Keratinocyte (primary cell): ENCODE measurements around the gene OR5H15.
"Not testable (repeated sequence)": the region's sequence is repeated elsewhere in the genome, so short reads cannot be mapped to it uniquely, and the experiment has no call there.

Experiments used
- CTCF ChIP-seq, 3 experiments: IDR thresholded peaks in 1 of 3; conservative IDR thresholded peaks in 1 of 3; optimal IDR thresholded peaks in 1 of 3; 2 replicates in 2 of 3; 3 replicates in 1 of 3; pipeline versions ENCODE3 to v1.5.1; 2011; ENCODE audit warnings: low read length in 3 of 3, mild to moderate bottlenecking in 3 of 3, moderate library complexity in 2 of 3, control low read depth in 1 of 3, inconsistent platforms in 1 of 3; ENCODE audit not compliant: insufficient read depth in 2 of 3; ENCODE audit errors: extremely low read depth in 1 of 3
- EZH2 ChIP-seq: IDR thresholded peaks from one replicate; pipeline ENCODE4 v1.6.1; 2012; ENCODE audit warnings: inconsistent platforms, mild to moderate bottlenecking, low read length, moderate library complexity

- TF ChIP-seq CTCF (optimal IDR thresholded peaks at IDR 0.05 in 1 of 3, IDR thresholded peaks at IDR 0.05 in 1 of 3, conservative IDR thresholded peaks at IDR 0.05 in 1 of 3; ENCODE audit: extremely low read depth in 1 of 3, insufficient read depth in 2 of 3, low read length in 3 of 3); EZH2: not testable (repeated sequence)
Observed at GRCh38 chr3:98137826-98138557, 28.5 kb upstream of the OR5H15 start.
